Spleen (tissue), 11 donors: Measurements from ENCODE around the gene CATSPERB. TPM values are rescaled to one million over a fixed set of nuclear protein-coding genes. Genes with fewer than 3 reads are reported as not detected.
"Not testable (repeated sequence)": the region's sequence is repeated elsewhere in the genome, so short reads cannot be mapped to it uniquely, and the experiment has no call there.

ENCODE experiments used
- DNase-seq: peaks from one replicate; pipeline ENCODE4 v3.0.0-alpha.2; 2020
- H3K27ac ChIP-seq, 8 donors: fragments of 200-600 bp; sonication (generic) in 7 of 8; 1 replicate in 4 of 8; 2 replicates in 4 of 8; pipeline versions ENCODE4 v1.5.0 to v1.8.0; 2016 to 2021; ENCODE audit warnings: inconsistent platforms in 4 of 8, mild to moderate bottlenecking in 4 of 8, moderate library complexity in 1 of 8
- H3K27me3 ChIP-seq, 7 donors: fragments of 200-600 bp; sonication (generic) in 6 of 7; replicated peaks in 1 of 7; 1 replicate in 4 of 7; 2 replicates in 3 of 7; pipeline versions ENCODE4 v1.5.0 to v1.8.0; 2016 to 2021; ENCODE audit warnings: inconsistent platforms in 3 of 7, mild to moderate bottlenecking in 1 of 7
- H3K36me3 ChIP-seq, 6 donors: fragments of 200-600 bp; sonication (generic) in 5 of 6; 1 replicate in 4 of 6; 2 replicates in 2 of 6; pipeline versions ENCODE4 v1.5.0 to v1.8.0; 2016 to 2021; ENCODE audit warnings: inconsistent platforms in 2 of 6
- H3K4me1 ChIP-seq, 6 donors: fragments of 200-600 bp; sonication (generic) in 5 of 6; 1 replicate in 3 of 6; 2 replicates in 3 of 6; pipeline versions ENCODE4 v1.5.0 to v1.8.0; 2016 to 2021; ENCODE audit warnings: inconsistent platforms in 3 of 6
- H3K4me3 ChIP-seq, 8 donors: fragments of 200-600 bp; sonication (generic) in 7 of 8; 1 replicate in 4 of 8; 2 replicates in 4 of 8; pipeline versions ENCODE4 v1.5.0 to v1.8.0; 2016 to 2021; ENCODE audit warnings: inconsistent platforms in 4 of 8, mild to moderate bottlenecking in 4 of 8, moderate library complexity in 2 of 8
- H3K9me3 ChIP-seq, 8 donors: fragments of 200-600 bp; sonication (generic) in 7 of 8; 1 replicate in 4 of 8; 2 replicates in 4 of 8; pipeline versions ENCODE4 v1.5.0 to v1.8.0; 2016 to 2021; ENCODE audit warnings: inconsistent platforms in 4 of 8
- POLR2A ChIP-seq, 3 donors: fragments of 450-650 bp; IDR thresholded peaks; one replicate each; pipeline ENCODE4 v1.5.1; 2017; ENCODE audit warnings: antibody characterized with exemption in 3 of 3, mild to moderate bottlenecking in 1 of 3
- POLR2AphosphoS5 ChIP-seq, 3 donors: sonication (generic); formaldehyde crosslinking; IDR thresholded peaks; one replicate each; pipeline ENCODE4 v1.5.1; 2017; ENCODE audit warnings: antibody characterized with exemption in 3 of 3
- WGBS, 5 donors: extraction: QIAGEN DNeasy Blood & Tissue Kit in 3 of 5; methylation state at CpG; one replicate each; pipeline versions ENCODE4 v1.1.5 to v1.1.7; 2013 to 2018; 5-methylcytosine and 5-hydroxymethylcytosine counted together
- intact Hi-C: fragments of 100-400 bp; cut with DNase I; formaldehyde crosslinking; loops from one replicate; pipeline ENCODE4 v1.15.0; 2023; ENCODE audit warnings: low total_unique reads
- polyA plus RNA-seq, 3 donors: library from polyadenylated mRNA; stranded (reverse); fragments of 200-250 nt; gene quantifications; one replicate each; pipeline ENCODE4 v1.2.1, GENCODE V29; 2013
- total RNA-seq, 7 donors: library from RNA; depleted of rRNA in 3 of 7; stranded (reverse); fragments of >200 nt in 3 of 7; fragmentation: NEBNext Ultra II Directional in 4 of 7; extraction: Animal tissue kit (Norgen Biotek cat#: 25700) in 4 of 7; gene quantifications; one replicate each; pipeline versions ENCODE4 v1.1.0 to v1.2.1, GENCODE V29; 2016 to 2021
- TF ChIP-seq, protein P1 (sequence below), 11 experiments: fragments of 200-600 bp in 7 of 11; fragments of 450-650 bp in 4 of 11; sonication (generic) in 4 of 11; IDR thresholded peaks in 8 of 11; conservative IDR thresholded peaks in 3 of 11; 1 replicate in 7 of 11; 2 replicates in 4 of 11; pipeline versions ENCODE4 v1.4.0 to v1.8.0; 2016 to 2021; ENCODE audit warnings: antibody characterized with exemption in 11 of 11, inconsistent platforms in 4 of 11, mild to moderate bottlenecking in 1 of 11
- donor health status: healthy with polysubstance abuse.
- donor health status: DM: no; HTN: no; CAD: no; lungs with moderate emphysema.
- donor health status: DM: no; HTN: no; CAD: no.
- donor health status: Bipolar disorder and iron deficiency.
- donor health status: healthy.
- donor health status: DM: no; HTN: no; CAD: no.
- donor health status: DM: yes; HTN: yes; CAD: no.

The CATSPERB gene
- total and polyA plus RNA-seq, 10 donors = 0.10 to 6.8 (median 1.9) TPM

DNA sequence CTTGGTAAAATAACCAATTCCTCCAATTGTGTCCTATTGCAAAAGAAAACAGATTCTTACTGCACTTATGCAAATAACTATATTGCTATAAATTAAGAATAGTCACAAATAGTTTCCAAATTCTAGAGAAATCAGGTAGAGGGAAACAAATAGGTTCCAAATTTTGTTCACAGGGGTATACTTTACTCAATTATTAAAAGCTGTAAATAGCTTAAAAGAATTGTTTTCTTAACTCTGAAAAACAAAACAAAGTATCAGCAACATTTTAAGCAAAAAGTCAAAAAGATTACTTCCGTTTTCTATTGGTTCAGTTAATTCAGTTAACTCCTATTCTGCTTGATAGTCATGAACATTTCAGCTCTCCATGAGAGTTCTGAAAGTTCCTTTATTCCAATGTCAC, 136.2 kb downstream of the CATSPERB start:
- H3K9me3 ChIP-seq = peaks cover 0 to 32% (median 17%) of the 10 kb centered on the region in 8 donors
- no peak for DNase-seq
- no peak for TF ChIP-seq POLR2A (IDR thresholded peaks at IDR 0.05)
- TF ChIP-seq, protein P1, sequence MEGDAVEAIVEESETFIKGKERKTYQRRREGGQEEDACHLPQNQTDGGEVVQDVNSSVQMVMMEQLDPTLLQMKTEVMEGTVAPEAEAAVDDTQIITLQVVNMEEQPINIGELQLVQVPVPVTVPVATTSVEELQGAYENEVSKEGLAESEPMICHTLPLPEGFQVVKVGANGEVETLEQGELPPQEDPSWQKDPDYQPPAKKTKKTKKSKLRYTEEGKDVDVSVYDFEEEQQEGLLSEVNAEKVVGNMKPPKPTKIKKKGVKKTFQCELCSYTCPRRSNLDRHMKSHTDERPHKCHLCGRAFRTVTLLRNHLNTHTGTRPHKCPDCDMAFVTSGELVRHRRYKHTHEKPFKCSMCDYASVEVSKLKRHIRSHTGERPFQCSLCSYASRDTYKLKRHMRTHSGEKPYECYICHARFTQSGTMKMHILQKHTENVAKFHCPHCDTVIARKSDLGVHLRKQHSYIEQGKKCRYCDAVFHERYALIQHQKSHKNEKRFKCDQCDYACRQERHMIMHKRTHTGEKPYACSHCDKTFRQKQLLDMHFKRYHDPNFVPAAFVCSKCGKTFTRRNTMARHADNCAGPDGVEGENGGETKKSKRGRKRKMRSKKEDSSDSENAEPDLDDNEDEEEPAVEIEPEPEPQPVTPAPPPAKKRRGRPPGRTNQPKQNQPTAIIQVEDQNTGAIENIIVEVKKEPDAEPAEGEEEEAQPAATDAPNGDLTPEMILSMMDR (IDR thresholded peaks at IDR 0.05 in 8 of 11, conservative IDR thresholded peaks at IDR 0.05 in 3 of 11) = no peak
- no peak for TF ChIP-seq POLR2AphosphoS5 (IDR thresholded peaks at IDR 0.05)
- intact Hi-C loops = no loop called here
- 85 to 96% (median 90%) methylated on average over 1 of the region's 1 CpG for WGBS, 5 donors
- H3K27ac ChIP-seq = no peak overlapping the region
- no peaks in the 10 kb centered on the region for H3K4me1 ChIP-seq
- no peak overlapping the region for H3K4me3 ChIP-seq
- no peaks in the 10 kb centered on the region for H3K36me3 ChIP-seq
- H3K27me3 ChIP-seq = no peaks in the 10 kb centered on the region

DNA sequence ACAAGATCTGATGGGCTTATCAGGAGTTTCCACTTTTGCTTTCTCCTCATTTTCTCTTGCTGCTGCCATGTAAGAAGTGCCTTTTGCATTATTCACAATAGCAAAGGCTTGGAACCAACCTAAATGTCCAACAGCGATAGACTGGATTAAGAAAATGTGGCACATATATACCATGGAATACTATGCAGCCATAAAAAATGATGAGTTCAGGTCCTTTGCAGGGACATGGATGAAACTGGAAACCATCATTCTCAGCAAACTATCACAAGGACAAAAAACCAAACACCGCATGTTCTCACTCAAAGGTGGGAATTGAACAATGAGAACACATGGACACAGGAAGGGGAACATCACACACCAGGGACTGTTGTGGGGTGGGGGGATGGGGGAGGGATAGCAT, 137.9 kb downstream of the CATSPERB start:
- intact Hi-C loops, H3K4me3 ChIP-seq, H3K27me3 ChIP-seq, H3K36me3 ChIP-seq, DNase-seq, H3K27ac ChIP-seq, H3K4me1 ChIP-seq: not testable (repeated sequence)
- 94 to 99% (median 97%) methylated on average over 2 of the region's 2 CpGs for WGBS, 5 donors
- peaks cover 0 to 32% (median 17%) of the 10 kb centered on the region in 8 donors for H3K9me3 ChIP-seq

DNA sequence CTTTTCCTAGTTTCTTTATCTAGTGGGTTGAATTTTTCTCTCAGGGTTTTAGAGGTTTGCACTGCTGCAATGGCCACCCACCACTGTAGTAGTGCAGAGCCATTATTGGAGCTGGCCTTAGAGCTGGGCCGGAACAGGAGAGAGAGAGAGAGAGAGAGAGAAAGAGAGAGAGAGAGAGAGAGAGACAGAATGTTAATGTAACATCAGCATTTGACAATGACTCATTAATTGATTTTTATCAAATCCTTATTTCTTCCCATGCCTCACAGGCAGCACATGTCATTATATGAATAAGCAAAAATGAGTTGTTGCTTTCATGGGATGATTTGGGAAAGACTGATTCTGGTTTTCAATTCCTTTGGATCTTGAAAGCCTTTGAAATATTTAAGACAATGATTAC, 145.5 kb downstream of the CATSPERB start:
- no peak for DNase-seq
- no peaks in the 10 kb centered on the region for H3K27me3 ChIP-seq
- H3K27ac ChIP-seq = no peak overlapping the region
- intact Hi-C loops = no loop called here
- 44 to 92% (median 88%) methylated on average over 1 of the region's 1 CpG for WGBS, 5 donors
- no peaks in the 10 kb centered on the region for H3K4me1 ChIP-seq
- no peaks in the 10 kb centered on the region for H3K36me3 ChIP-seq
- H3K9me3 ChIP-seq = peaks cover 0 to 23% (median 17%) of the 10 kb centered on the region in 8 donors
- TF ChIP-seq POLR2A (IDR thresholded peaks at IDR 0.05) = no peak
- TF ChIP-seq, protein P1 (IDR thresholded peaks at IDR 0.05 in 8 of 11, conservative IDR thresholded peaks at IDR 0.05 in 3 of 11) = no peak
- TF ChIP-seq POLR2AphosphoS5 (IDR thresholded peaks at IDR 0.05) = no peak
- no peak overlapping the region for H3K4me3 ChIP-seq

DNA sequence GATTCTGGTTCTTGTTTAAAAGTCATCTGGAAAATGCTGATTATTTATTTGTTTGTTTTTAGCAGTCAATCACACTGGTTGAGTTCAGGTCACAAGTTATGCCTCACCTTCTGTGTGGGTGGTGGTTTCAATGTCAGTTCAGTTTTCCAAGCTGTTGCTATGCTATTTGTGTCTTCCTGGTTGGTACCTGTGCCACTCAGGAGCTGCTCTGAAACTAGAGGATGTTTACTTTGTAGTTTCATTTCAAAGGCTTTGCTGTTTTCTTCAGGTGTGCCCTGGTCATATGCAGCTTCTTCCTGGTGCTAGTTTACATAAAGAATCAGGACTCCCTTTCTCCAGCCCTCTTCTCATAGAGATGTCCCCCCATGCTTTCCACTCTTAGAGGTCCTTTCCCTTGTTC, 146.0 kb downstream of the CATSPERB start:
- no peak for DNase-seq
- no peak overlapping the region for H3K27ac ChIP-seq
- H3K4me3 ChIP-seq = no peak overlapping the region
- no peaks in the 10 kb centered on the region for H3K36me3 ChIP-seq
- peaks cover 0 to 23% (median 17%) of the 10 kb centered on the region in 8 donors for H3K9me3 ChIP-seq
- intact Hi-C loops = no loop called here
- H3K27me3 ChIP-seq = no peaks in the 10 kb centered on the region
- TF ChIP-seq, protein P1 (IDR thresholded peaks at IDR 0.05 in 8 of 11, conservative IDR thresholded peaks at IDR 0.05 in 3 of 11) = no peak
- TF ChIP-seq POLR2AphosphoS5 (IDR thresholded peaks at IDR 0.05) (no peak), POLR2A (IDR thresholded peaks at IDR 0.05) (no peak)
- no peaks in the 10 kb centered on the region for H3K4me1 ChIP-seq

DNA sequence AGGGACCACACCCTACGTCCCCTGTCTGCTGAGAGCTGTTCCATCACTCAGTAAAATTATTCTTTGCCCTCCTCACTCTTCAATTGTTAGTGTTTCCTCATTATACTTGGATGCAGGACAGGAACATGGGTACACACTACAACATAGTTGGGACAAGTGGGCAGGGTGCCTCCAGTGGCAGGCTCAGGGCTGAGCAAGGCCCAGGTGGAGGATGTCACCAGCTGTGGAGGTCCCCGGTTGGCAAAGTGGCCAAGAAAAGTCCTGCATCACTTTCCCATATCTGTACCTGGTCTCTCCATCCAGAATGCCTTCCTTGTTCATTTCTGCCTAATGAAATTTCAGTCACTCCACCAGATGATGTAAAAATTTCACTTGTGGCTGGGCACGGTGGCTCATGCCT, 149.1 kb downstream of the CATSPERB start:
- TF ChIP-seq, protein P1 (IDR thresholded peaks at IDR 0.05 in 8 of 11, conservative IDR thresholded peaks at IDR 0.05 in 3 of 11) = no peak
- TF ChIP-seq POLR2A (IDR thresholded peaks at IDR 0.05) (no peak), POLR2AphosphoS5 (IDR thresholded peaks at IDR 0.05) (no peak)
- Histone ChIP-seq H3K27me3 (no peaks in the 10 kb centered on the region), H3K9me3 (peaks cover 0 to 34% (median 17%) of the 10 kb centered on the region in 8 donors), H3K4me1 (no peaks in the 10 kb centered on the region), H3K4me3 (no peak overlapping the region), H3K36me3 (no peaks in the 10 kb centered on the region), H3K27ac (no peak overlapping the region)
- 79 to 95% (median 79%) methylated on average over 3 of the region's 3 CpGs for WGBS, 5 donors
- intact Hi-C loops = no loop called here
- DNase-seq = no peak
